Hepatocyte (in vitro differentiated cells): Measurements from ENCODE around the gene ASB11.

ENCODE experiments used
- CTCF ChIP-seq: fragments of 200-600 bp; sonication (generic); IDR thresholded peaks from 2 replicates; pipeline ENCODE4 v1.5.1; 2016; ENCODE audit warnings: antibody characterized with exemption, mild to moderate bottlenecking; ENCODE audit not compliant: poor library complexity
- EZH2phosphoT487 ChIP-seq: fragments of 200-600 bp; sonication (generic); IDR thresholded peaks from one replicate; pipeline ENCODE4 v1.6.1; 2018; ENCODE audit warnings: antibody characterized with exemption, mild to moderate bottlenecking, low read depth, moderate library complexity; ENCODE audit not compliant: unreplicated experiment, severe bottlenecking

GRCh38 chrX:15311119-15311518 is 4.3 kb downstream of the ASB11 start:
- TF ChIP-seq CTCF (no peak), EZH2phosphoT487 (no peak)
